ENCODE results near the gene FMNL1. TPM values are rescaled to one million over a fixed set of nuclear protein-coding genes. Genes with fewer than 3 reads are reported as not detected.

FMNL1 gene
- total and polyA plus RNA-seq, 7 donors: 8.9 to 35.5 (median 11.0) TPM

- peaks cover 0 to 100% (median 98%) of the 10 kb centered on the region in 4 donors for H3K4me1 ChIP-seq
- peak overlapping the region; percentile 79 to 98 (median 92) for H3K27ac ChIP-seq
- 64 to 86% methylated on average over 5 of the region's 5 CpGs for WGBS, 2 donors
- no peak for DNase-seq
- no peak for TF ChIP-seq EP300 (IDR thresholded peaks at IDR 0.05)
- no peak for TF ChIP-seq CTCF (IDR thresholded peaks at IDR 0.05)
- TF ChIP-seq POLR2A (IDR thresholded peaks at IDR 0.05): no peak
- no peak for TF ChIP-seq POLR2AphosphoS5 (IDR thresholded peaks at IDR 0.05)
- no peaks in the 10 kb centered on the region for H3K9me3 ChIP-seq
- peaks cover 8 to 28% (median 14%) of the 10 kb centered on the region in 4 donors for H3K36me3 ChIP-seq
- H3K4me3 ChIP-seq: no peak overlapping the region
- intact Hi-C loops (cut with DNase I): loop anchor here (2.0 kb wide), 1 partner anchor 14 kb away; no protein-coding TSS in a partner anchor
- H3K27me3 ChIP-seq: no peaks in the 10 kb centered on the region
Observed at GRCh38 chr17:45291171-45291805, 69.6 kb downstream of the FMNL1 start.

- DNase-seq: no peak
- intact Hi-C loops (cut with DNase I): no loop called here
- 78 to 79% methylated on average over 12 of the region's 12 CpGs for WGBS, 2 donors
- H3K9me3 ChIP-seq: no peaks in the 10 kb centered on the region
- H3K4me1 ChIP-seq: peaks cover 0 to 100% (median 99%) of the 10 kb centered on the region in 4 donors
- no peaks in the 10 kb centered on the region for H3K27me3 ChIP-seq
- H3K4me3 ChIP-seq: no peak overlapping the region
- peak overlapping the region; percentile 79 to 98 (median 92) for H3K27ac ChIP-seq
- peaks cover 0 to 13% (median 3%) of the 10 kb centered on the region in 4 donors for H3K36me3 ChIP-seq
- TF ChIP-seq POLR2A (IDR thresholded peaks at IDR 0.05) (no peak), EP300 (IDR thresholded peaks at IDR 0.05) (no peak), CTCF (IDR thresholded peaks at IDR 0.05) (no peak), POLR2AphosphoS5 (IDR thresholded peaks at IDR 0.05) (no peak)
Observed at GRCh38 chr17:45292696-45293412, 71.2 kb downstream of the FMNL1 start.

GRCh38 chr17:45293413-45294211 lies 71.9 kb downstream of the FMNL1 start:
- TF ChIP-seq POLR2AphosphoS5 (IDR thresholded peaks at IDR 0.05) (peak in 3 of 4 donors; percentile 29 to 72 (median 40)), CTCF (IDR thresholded peaks at IDR 0.05) (no peak)
- H3K9me3 ChIP-seq: no peaks in the 10 kb centered on the region
- H3K36me3 ChIP-seq: peaks cover 0 to 11% (median 3%) of the 10 kb centered on the region in 4 donors
- H3K27me3 ChIP-seq: no peaks in the 10 kb centered on the region
- H3K4me3 ChIP-seq: no peak overlapping the region
- H3K4me1 ChIP-seq: peaks cover 0 to 100% (median 99%) of the 10 kb centered on the region in 4 donors
- intact Hi-C loops (cut with DNase I): no loop called here
- WGBS, 2 donors: 36 to 63% methylated on average over 10 of the region's 10 CpGs
- H3K27ac ChIP-seq: peak overlapping the region; percentile 79 to 98 (median 92)
- peak; percentile 95 for DNase-seq

- H3K9me3 ChIP-seq: no peaks in the 10 kb centered on the region
- H3K27me3 ChIP-seq: no peaks in the 10 kb centered on the region
- DNase-seq: no peak
- no peak overlapping the region for H3K4me3 ChIP-seq
- peaks cover 0 to 100% (median 100%) of the 10 kb centered on the region in 4 donors for H3K4me1 ChIP-seq
- WGBS, 2 donors: 75 to 86% methylated on average over 3 of the region's 3 CpGs
- intact Hi-C loops (cut with DNase I): no loop called here
- TF ChIP-seq POLR2AphosphoS5 (IDR thresholded peaks at IDR 0.05) (peak in 2 of 4 donors; percentile 37 to 50), POLR2A (IDR thresholded peaks at IDR 0.05) (no peak), EP300 (IDR thresholded peaks at IDR 0.05) (no peak), CTCF (IDR thresholded peaks at IDR 0.05) (no peak)
- H3K36me3 ChIP-seq: peaks cover 0 to 9% (median 3%) of the 10 kb centered on the region in 4 donors
- peak overlapping the region; percentile 79 to 98 (median 92) for H3K27ac ChIP-seq
Observed at GRCh38 chr17:45294506-45294905, 72.8 kb downstream of the FMNL1 start.
